Memory B cell (primary cell): ENCODE data around the gene GSTA3.
"Not testable (repeated sequence)": the region's sequence is repeated elsewhere in the genome, so short reads cannot be mapped to it uniquely, and the experiment has no call there.

Experiments
- ATAC-seq: fragments of 150-1000 bp; cut with Tn5 transposase; 2 replicates; pipeline ENCODE4 v1.10.0; 2021; ENCODE audit warnings: low read depth, mild to moderate bottlenecking, moderate library complexity
- DNase-seq, 2 donors: peaks; one replicate each; pipeline ENCODE4 v3.0.0; 2022; ENCODE audit warnings: low spot score in 2 of 2
- H3K27ac Mint-ChIP-seq: one replicate; pipeline ENCODE4 v1.8.0; 2022; ENCODE audit warnings: mild to moderate bottlenecking, moderate library complexity, mixed read lengths
- H3K27me3 Mint-ChIP-seq: one replicate; pipeline ENCODE4 v1.8.0; 2022; ENCODE audit warnings: mixed read lengths
- H3K36me3 Mint-ChIP-seq: one replicate; pipeline ENCODE4 v1.8.0; 2022; ENCODE audit warnings: mild to moderate bottlenecking, mixed read lengths
- H3K4me1 Mint-ChIP-seq: one replicate; pipeline ENCODE4 v1.8.0; 2022; ENCODE audit warnings: mixed read lengths
- H3K4me3 Mint-ChIP-seq: one replicate; pipeline ENCODE4 v1.8.0; 2022; ENCODE audit warnings: mild to moderate bottlenecking, moderate library complexity, mixed read lengths
- H3K9me3 Mint-ChIP-seq: one replicate; pipeline ENCODE4 v1.8.0; 2022; ENCODE audit warnings: mixed read lengths

GSTA3 gene

DNA sequence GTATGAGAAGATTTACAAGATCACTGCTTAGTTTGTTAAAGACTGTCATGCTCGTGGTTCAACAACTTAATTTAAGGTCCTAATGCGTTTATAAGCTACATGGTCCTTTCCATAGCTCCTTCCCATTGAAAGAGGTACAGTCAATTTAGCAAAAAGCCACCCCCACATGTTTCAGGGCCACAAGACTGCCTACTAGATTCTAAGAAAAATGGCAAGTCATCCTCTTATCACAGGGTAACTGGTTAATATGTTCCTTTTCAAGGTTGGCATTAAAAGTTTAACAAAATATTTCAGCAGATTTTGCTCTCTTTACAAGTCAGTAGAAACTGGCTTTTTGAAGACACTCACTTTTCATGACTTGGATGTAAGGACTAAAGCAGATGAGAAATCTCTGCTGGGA lies 15.7 kb downstream of the GSTA3 start:
- H3K27me3 Mint-ChIP-seq = peaks cover 12% of the 10 kb centered on the region
- no peaks in the 10 kb centered on the region for H3K36me3 Mint-ChIP-seq
- H3K4me1 Mint-ChIP-seq = no peaks in the 10 kb centered on the region
- DNase-seq (no peak), ATAC-seq (no peak)
- peaks cover 4% of the 10 kb centered on the region for H3K9me3 Mint-ChIP-seq
- H3K4me3 Mint-ChIP-seq = no peak overlapping the region
- no peak overlapping the region for H3K27ac Mint-ChIP-seq

DNA sequence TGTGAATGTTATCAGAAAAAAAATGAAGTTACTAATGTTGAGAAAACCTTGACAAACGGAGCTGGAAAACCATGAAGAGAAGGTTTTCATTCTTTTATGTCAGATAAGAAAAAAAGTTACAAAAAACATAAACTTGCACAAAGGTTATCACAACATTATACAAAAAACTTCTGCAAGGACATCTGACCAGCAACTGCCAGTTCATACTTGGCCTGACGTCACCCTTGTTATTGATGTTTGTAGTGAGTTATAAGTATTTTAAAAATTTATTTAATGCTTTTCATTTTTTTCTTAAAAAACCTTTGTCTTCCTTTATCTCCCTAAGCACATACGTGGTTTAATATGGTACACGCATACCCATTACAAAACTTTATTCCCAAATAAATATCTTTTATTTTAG lies 16.3 kb downstream of the GSTA3 start:
- no peak for DNase-seq
- Mint-ChIP-seq H3K4me3 (no peak overlapping the region), H3K9me3 (peaks cover 4% of the 10 kb centered on the region), H3K4me1 (no peaks in the 10 kb centered on the region), H3K27ac (no peak overlapping the region), H3K36me3 (no peaks in the 10 kb centered on the region), H3K27me3 (peaks cover 10% of the 10 kb centered on the region)
- no peak for ATAC-seq

DNA sequence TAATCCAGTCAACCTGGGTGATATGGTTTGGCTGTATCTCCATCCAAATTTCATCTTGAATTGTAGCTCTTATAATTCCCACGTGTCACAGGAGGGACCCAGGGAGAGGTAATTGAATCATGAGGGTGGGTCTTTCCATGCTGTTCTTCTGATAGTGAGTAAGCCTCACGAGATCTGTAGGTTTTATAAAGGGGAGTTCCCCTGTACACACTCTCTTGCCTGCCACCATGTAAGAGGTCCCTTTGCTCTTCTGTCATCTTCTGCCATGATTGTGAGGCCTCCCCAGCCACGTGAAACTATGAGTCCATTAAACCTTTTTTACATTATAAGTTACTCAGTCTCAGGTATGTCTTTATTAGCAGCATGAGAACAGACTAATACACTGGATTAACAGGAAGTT lies 19.5 kb downstream of the GSTA3 start:
- no peaks in the 10 kb centered on the region for H3K9me3 Mint-ChIP-seq
- no peak overlapping the region for H3K4me3 Mint-ChIP-seq
- H3K27ac Mint-ChIP-seq = no peak overlapping the region
- no peak for ATAC-seq
- no peak for DNase-seq
- peaks cover 7% of the 10 kb centered on the region for H3K27me3 Mint-ChIP-seq
- H3K36me3 Mint-ChIP-seq = no peaks in the 10 kb centered on the region
- no peaks in the 10 kb centered on the region for H3K4me1 Mint-ChIP-seq

DNA sequence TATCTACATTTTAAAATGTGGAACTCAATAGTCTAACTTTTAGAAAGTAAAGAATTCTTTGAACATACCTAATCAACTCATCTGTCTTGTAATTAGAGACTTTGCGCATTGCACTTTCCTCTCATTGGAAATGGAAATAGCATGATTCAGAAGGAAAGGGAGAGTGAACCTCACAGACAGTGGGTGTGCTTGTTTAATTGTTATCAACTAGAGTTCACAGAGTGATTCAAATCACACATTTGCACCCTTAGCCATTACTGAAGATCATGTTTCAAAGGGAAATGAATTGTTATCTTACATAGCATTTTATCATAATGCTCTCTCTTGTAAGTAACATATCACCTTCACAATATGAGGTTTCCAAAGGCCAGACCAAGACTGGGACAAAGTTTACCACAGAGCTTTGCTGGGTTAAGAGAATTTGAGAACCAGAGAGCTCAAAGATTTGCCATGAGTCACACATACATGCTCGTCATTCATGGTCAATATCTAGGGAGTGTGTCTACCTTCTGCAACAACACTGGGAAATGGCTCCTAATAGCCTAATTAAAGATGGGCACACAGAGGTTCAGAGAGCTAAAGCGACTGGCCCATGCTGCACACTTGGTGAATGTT lies 21.5 kb downstream of the GSTA3 start:
- peaks cover 5% of the 10 kb centered on the region for H3K27me3 Mint-ChIP-seq
- H3K36me3 Mint-ChIP-seq = no peaks in the 10 kb centered on the region
- no peak overlapping the region for H3K4me3 Mint-ChIP-seq
- no peaks in the 10 kb centered on the region for H3K4me1 Mint-ChIP-seq
- no peak for DNase-seq
- H3K27ac Mint-ChIP-seq = no peak overlapping the region
- ATAC-seq = no peak
- H3K9me3 Mint-ChIP-seq = no peaks in the 10 kb centered on the region

DNA sequence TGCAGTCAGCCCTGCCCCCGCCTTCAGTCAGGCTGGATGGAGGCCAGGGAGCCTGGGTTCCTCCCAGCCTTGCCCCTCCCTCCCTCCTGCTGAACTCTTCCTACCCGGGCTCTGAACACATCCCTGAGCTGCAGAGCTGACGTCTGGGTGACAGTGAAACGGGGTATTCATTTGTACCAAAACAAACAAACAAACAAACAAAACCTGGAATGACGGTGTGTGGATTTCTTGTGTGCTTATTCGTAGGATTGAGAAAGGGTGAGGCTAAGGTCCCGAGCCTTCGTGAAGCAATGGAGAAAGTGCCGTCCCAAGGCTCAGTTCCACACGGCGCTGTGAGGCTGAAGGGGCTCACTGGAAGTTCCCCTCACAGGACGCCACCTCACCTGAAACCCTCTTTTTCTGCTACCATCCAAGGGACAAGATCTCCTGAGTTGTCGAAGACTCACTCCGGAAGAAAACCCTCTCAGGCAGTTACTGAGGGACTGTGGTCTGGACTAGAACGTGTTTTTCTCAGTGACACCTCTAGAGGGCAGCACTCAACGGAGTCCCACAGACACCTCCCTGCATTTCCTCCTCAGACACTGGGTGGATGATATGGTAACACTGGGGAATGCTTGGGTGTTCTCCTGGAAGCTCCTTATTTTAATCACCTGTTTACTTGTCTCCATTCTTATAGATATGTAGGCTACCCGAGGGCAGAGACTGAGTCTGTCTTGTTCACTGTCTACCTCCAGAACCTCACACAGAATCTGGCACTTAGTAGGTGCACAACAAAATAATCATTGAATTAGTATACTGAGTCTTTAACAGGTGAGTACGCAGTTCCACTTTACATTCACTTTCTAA lies 27.3 kb downstream of the GSTA3 start:
- no peaks in the 10 kb centered on the region for H3K9me3 Mint-ChIP-seq
- no peaks in the 10 kb centered on the region for H3K27me3 Mint-ChIP-seq
- peak; percentile 55 to 59 for DNase-seq
- no peaks in the 10 kb centered on the region for H3K36me3 Mint-ChIP-seq
- ATAC-seq = peak; percentile 98
- peaks cover 6% of the 10 kb centered on the region for H3K4me1 Mint-ChIP-seq
- H3K4me3 Mint-ChIP-seq = peak overlapping the region; percentile 84
- H3K27ac Mint-ChIP-seq = peak overlapping the region; percentile 62

DNA sequence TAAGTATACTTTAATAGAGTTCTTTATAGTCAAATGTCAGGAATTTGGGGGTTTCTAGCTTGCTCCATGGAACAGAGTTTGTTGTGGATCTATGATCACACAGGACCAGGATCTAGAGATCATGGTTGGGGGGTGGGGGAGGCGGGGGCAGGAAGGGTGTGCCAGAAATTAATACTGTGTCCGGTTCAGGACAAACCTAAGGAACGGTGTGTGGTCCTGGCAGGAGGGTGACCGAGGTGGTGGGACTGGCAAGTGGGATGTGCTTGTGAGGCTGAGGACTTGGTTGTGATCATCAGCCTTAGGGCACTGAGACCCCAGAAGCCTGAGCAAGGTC lies 27.9 kb downstream of the GSTA3 start:
- H3K4me3 Mint-ChIP-seq = peak overlapping the region; percentile 84
- H3K27ac Mint-ChIP-seq = no peak overlapping the region
- DNase-seq (no peak), ATAC-seq (no peak)
- no peaks in the 10 kb centered on the region for H3K27me3 Mint-ChIP-seq
- no peaks in the 10 kb centered on the region for H3K36me3 Mint-ChIP-seq
- H3K9me3 Mint-ChIP-seq = no peaks in the 10 kb centered on the region
- H3K4me1 Mint-ChIP-seq = peaks cover 6% of the 10 kb centered on the region

DNA sequence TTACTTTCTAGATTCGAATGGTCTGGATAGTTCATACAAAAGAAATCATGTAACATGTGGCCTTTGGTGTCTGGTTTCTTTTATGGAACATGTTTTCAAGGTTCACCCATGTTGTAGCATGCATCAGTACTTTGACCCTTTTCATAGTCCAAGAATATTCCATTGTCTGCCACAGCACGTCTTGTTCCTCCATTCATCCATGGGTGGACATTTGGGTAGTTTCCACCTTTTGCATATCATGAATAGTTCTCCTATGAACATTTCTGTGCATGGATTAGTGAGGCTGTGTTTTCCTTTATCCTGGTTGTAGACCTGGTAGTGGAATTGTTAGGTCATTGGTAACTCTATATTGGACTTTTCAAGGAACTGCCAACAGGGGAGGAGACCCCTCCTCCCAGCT lies 31.7 kb downstream of the GSTA3 start:
- Mint-ChIP-seq H3K36me3 (no peaks in the 10 kb centered on the region), H3K9me3 (no peaks in the 10 kb centered on the region), H3K4me1 (peaks cover 6% of the 10 kb centered on the region), H3K27ac (no peak overlapping the region), H3K27me3 (peaks cover 3% of the 10 kb centered on the region), H3K4me3 (no peak overlapping the region)
- no peak for ATAC-seq
- no peak for DNase-seq

DNA sequence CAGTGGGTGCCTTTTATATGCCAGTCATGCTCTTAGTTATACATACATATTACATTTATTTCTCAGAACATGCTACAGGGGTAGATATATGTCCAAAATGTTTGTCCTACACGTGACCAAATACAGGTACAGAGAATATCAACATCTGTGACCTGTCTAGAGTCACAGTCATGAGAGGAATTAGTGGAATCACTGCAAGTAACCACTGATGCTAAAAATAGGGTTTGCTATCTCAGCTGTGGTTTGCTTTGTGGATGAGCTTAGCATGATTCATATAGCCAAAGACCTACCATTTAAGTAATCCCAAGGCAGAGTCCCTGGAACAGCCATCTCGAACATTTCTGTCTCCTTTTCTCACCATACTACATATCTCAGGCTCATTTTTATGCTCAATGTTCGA lies 32.3 kb downstream of the GSTA3 start:
- ATAC-seq = no peak
- Mint-ChIP-seq H3K4me3 (no peak overlapping the region), H3K9me3 (no peaks in the 10 kb centered on the region), H3K36me3 (no peaks in the 10 kb centered on the region), H3K27me3 (peaks cover 3% of the 10 kb centered on the region), H3K4me1 (peaks cover 5% of the 10 kb centered on the region), H3K27ac (no peak overlapping the region)
- no peak for DNase-seq

DNA sequence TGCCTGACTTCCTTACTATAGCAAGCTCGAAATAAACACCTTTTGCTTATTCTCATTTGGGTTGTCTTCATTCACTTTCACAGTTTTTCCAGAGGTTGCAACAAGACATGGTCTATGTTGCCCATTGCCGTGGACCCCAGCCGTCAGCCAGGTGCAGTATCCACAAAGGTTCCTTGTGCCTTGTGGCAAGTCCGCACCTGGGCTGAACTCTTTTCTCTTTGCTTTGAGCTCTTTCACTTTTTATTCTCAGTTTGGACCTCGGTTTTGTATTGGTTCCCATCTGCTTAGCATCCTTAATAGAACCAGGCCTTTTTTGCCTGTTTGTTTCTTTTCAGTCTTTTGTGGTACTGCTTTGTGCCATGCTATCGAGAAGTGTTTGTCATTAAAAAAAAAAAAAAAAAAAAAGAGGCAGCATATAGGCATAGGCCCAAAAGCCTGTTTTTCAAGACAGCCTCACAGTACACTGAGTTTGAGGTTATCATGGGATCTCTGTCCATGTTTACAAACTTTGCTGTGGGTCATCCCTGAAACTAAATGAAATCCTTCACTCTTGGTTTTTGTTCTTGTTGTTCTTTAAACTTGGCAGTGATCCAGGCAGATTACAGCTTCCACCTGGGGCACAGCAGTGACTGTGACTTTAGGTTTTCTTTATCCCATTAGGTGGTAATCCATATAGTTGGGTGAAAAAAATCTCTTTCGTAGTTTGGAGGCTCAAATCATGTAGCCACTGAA lies 33.3 kb downstream of the GSTA3 start:
- H3K27me3 Mint-ChIP-seq = peaks cover 4% of the 10 kb centered on the region
- peaks cover 2% of the 10 kb centered on the region for H3K4me1 Mint-ChIP-seq
- H3K4me3 Mint-ChIP-seq = no peak overlapping the region
- ATAC-seq (no peak), DNase-seq (no peak)
- H3K27ac Mint-ChIP-seq = no peak overlapping the region
- no peaks in the 10 kb centered on the region for H3K36me3 Mint-ChIP-seq
- no peaks in the 10 kb centered on the region for H3K9me3 Mint-ChIP-seq

DNA sequence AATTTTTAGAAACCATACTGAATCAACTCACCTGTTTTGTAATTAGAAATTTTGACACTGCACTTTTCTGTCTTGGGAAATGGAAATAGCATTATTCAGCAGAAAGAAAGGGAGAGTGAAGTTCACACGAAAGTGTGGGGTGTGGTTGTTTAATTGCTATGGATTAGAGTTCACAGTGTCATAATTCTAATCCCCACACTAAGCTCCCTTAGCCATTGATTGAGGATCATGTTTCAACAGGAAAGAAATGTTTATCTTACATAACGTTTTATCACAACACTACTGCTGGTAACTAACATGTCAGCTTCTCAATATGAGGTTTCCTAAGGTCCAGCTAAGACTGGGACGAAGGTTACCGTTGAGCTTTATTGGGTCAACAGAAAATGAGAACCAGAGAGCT lies 37.5 kb downstream of the GSTA3 start:
- H3K4me3 Mint-ChIP-seq = no peak overlapping the region
- peaks cover 4% of the 10 kb centered on the region for H3K27me3 Mint-ChIP-seq
- H3K36me3 Mint-ChIP-seq = no peaks in the 10 kb centered on the region
- H3K4me1 Mint-ChIP-seq = no peaks in the 10 kb centered on the region
- no peak for DNase-seq
- H3K9me3 Mint-ChIP-seq = no peaks in the 10 kb centered on the region
- no peak for ATAC-seq
- H3K27ac Mint-ChIP-seq = no peak overlapping the region

DNA sequence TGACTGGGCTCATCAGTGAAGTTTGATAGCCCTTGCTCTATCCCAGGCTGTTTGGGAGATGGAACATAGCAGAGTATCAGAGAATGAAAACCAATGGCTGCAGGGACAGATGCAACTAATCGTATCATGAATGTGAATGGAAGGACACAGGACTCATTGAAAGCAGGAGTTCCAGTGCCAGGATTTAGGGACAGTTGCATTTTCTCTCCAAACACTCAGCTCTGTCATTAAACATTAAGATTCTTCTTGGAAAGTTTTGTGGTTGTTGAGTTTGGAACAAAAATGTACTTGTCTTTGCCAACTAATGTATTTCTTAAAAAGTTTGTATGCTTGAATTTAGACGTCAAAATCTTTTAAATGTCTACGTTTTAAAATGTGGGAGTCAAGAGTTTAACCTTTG lies 37.9 kb downstream of the GSTA3 start:
- H3K27me3 Mint-ChIP-seq = peaks cover 4% of the 10 kb centered on the region
- H3K36me3 Mint-ChIP-seq = no peaks in the 10 kb centered on the region
- no peaks in the 10 kb centered on the region for H3K4me1 Mint-ChIP-seq
- H3K9me3 Mint-ChIP-seq = no peaks in the 10 kb centered on the region
- DNase-seq = no peak
- H3K4me3 Mint-ChIP-seq = no peak overlapping the region
- no peak overlapping the region for H3K27ac Mint-ChIP-seq
- no peak for ATAC-seq

DNA sequence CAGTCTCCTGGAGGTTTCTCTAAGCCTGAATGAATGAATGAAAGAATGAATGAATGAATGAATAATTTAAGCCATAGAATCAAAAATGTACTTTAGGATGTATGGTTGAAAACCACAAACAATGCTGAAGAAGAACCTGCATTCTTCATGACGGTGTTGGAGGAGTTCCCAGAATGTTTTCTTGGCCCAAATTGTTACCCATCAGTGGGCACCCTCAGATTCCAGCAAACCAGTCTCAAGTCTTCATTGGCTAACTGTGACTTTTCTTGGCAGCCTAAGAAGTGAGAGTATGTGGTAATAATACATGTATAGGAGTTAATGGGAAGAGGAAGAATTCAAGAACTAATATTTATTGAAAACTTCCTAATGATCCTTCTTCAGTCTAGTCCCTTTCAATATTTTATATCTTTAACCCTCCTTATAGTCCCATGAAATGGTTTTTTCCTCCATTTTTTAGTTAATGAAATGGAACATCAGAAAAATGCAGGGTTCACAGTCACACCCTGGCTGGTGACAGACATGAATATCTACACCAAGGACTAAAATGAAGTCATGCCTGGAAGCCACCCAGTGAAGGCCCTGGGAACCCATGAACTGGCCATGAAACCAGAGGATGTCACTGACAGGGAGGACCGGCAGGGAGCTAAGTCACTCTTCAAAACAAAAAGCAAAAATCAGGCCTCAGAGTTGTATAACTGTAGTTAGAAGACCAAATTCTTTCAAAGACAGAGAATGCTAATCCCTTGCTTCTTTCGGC lies 39.0 kb downstream of the GSTA3 start:
- not testable (repeated sequence) for H3K27ac Mint-ChIP-seq, H3K36me3 Mint-ChIP-seq, H3K4me1 Mint-ChIP-seq, DNase-seq, H3K9me3 Mint-ChIP-seq, H3K4me3 Mint-ChIP-seq, ATAC-seq, H3K27me3 Mint-ChIP-seq

DNA sequence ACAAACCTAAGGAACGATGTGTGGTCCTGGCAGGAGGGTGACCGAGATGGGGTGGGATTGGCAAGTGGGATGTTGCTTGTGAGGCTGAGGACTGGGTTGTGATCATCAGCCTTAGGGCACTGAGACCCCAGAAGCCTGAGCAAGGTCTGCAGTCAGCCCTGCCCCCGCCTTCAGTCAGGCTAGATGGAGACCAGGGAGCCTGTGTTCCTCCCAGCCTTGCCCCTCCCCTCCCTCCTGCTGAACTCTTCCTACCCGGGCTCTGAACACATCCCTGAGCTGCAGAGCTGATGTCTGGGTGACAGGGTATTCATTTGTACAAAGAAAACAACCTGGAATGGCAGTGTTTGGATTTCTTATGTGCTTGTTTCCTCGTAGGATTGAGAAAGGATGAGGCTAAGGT lies 40.6 kb downstream of the GSTA3 start:
- not testable (repeated sequence) for H3K27me3 Mint-ChIP-seq, H3K27ac Mint-ChIP-seq, H3K4me1 Mint-ChIP-seq, ATAC-seq, H3K4me3 Mint-ChIP-seq, DNase-seq, H3K36me3 Mint-ChIP-seq, H3K9me3 Mint-ChIP-seq

DNA sequence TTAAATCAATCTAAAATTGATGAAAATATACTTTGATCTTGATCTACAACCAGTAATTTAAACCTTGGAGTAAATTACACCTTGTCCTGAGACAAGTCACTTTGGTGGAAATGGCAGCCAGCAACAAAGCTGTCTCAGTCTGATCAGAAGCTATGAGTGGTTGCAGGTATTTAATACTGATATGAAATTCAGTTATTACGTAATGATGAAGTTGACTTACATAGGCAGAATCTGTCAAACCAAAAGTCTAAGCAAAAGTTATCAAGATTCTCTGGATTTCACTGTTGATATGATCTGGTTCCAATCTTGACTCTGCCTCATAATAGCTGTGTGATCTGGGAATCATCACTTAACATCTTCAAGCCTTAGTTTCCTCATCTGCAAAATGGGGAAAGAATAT lies 41.3 kb downstream of the GSTA3 start:
- Mint-ChIP-seq H3K4me3 (no peak overlapping the region), H3K9me3 (peaks cover 2% of the 10 kb centered on the region), H3K27me3 (peaks cover 6% of the 10 kb centered on the region), H3K4me1 (no peaks in the 10 kb centered on the region), H3K36me3 (no peaks in the 10 kb centered on the region), H3K27ac (no peak overlapping the region)
- DNase-seq (no peak), ATAC-seq (no peak)
